NCI-H460 (cell line): ENCODE results near the gene GPS1. TPM values are rescaled to one million over a fixed set of nuclear protein-coding genes. Genes with fewer than 3 reads are reported as not detected.
A peak's percentile ranks its signal among the peaks of the same experiment; 100 is the strongest.

ENCODE experiments used
- DNase-seq: peaks from one replicate; pipeline ENCODE4 v3.0.0-alpha.2; 2016; ENCODE audit warnings: low read depth; ENCODE audit errors: extremely low read depth
- polyA plus RNA-seq: library from polyadenylated mRNA; depleted of rRNA; stranded (reverse); fragments of >200 nt; gene quantifications from 2 replicates; pipeline ENCODE4 v1.2.3, GENCODE V29; 2014; cell fraction: nucleus; rRNA removed
- total RNA-seq: library from RNA; depleted of rRNA; stranded (reverse); fragments of >200 nt; shearing (Covaris generic); gene quantifications from 2 replicates; pipeline ENCODE4 v1.2.3, GENCODE V29; 2014; rRNA removed

The GPS1 gene
- total RNA-seq = 100 and 102 TPM in 2 replicates
- 227 and 252 TPM in 2 replicates for polyA plus RNA-seq

GRCh38 chr17:82051776-82052637, at the start of gene GPS1, which contains the start of gene RFNG:
Gene GPS1 (plus strand): TSS chr17:82051898. CDS start chr17:82051932, 34 bp downstream.
Gene RFNG (minus strand): TSS chr17:82051811. CDS start chr17:82051766, 45 bp downstream.
- no peak for DNase-seq

DNA sequence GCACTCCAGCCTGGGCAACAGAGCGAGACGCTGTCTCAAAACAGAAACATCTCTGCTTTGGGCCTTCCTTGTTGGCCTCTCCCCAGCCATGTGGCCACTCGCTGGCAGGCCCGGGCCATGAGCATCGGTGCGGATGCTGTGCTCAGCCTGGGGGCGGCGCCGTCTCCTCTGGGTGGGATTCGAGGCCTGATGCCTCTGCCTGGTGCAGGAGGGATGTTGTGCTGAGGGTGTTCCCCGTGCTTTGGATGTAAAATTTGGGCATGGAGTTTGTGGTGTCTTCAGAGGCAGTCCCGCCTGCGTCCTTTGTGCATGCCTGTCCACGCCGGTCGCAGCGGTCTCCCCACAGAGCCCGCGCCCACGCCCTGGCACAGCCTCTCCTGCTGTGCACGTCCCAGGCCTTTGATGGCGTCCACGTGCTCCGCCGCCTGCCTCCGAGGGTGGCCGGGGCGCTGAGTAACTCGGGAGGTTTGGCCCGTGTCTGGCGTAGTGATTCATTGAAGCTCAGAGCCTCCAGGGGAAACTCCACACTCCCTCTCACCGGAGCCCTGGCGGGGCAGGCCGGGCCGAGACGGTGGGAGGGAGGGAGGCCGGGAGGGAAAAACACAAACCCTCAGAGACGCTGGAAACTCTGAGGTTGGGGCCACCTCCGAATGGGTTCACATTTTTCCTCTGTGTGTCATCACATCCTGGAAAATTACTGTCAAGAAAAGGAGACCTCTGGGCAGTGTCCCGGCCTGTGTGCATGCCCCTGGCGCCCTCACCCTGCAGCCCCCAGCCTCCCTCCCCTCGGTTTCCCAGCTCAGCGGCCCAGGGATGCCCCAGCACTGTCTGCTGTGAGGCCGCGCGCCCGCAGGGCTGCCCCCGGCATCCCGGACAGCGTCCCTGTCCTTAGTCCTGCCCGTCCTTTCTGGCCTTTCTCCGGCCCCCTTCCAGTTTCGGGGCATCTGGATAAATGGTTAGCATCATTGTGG, 48.0 kb upstream of the GPS1 start:
- DNase-seq = peak; percentile 52

- DNase-seq = no peak
Measured at GRCh38 chr17:82004517-82005455, 46.9 kb upstream of the GPS1 start.

- no peak for DNase-seq
Measured at GRCh38 chr17:82005701-82006348, 45.9 kb upstream of the GPS1 start.

GRCh38 chr17:82006468-82007227, 45.0 kb upstream of the GPS1 start:
- DNase-seq = no peak

DNA sequence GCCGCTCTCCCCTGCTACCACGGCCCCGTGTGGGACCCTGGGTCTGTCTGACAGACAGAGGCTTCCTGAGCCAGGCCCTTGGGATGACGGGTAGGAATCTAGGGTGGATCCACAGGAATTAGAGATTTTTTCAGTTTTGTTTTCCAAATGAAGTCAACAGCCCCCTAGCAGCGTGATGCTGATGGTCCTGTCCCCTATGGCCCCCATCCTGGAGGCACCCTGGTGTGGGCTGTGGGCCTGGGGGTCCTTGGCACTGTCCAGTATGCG, 44.5 kb upstream of the GPS1 start:
- DNase-seq = no peak

GRCh38 chr17:82007495-82008257, 44.0 kb upstream of the GPS1 start:
- no peak for DNase-seq

- no peak for DNase-seq
Measured at GRCh38 chr17:82008258-82008940, 43.3 kb upstream of the GPS1 start.

- no peak for DNase-seq
Measured at GRCh38 chr17:82008941-82009405, 42.7 kb upstream of the GPS1 start.

GRCh38 chr17:82009413-82009812, 42.3 kb upstream of the GPS1 start:
- no peak for DNase-seq

- no peak for DNase-seq
Measured at GRCh38 chr17:82010575-82011525, 40.8 kb upstream of the GPS1 start.

- no peak for DNase-seq
Measured at GRCh38 chr17:82011617-82012187, 40.0 kb upstream of the GPS1 start.

GRCh38 chr17:82012261-82012639, 39.4 kb upstream of the GPS1 start:
- no peak for DNase-seq

GRCh38 chr17:82012640-82013295, 38.9 kb upstream of the GPS1 start:
- no peak for DNase-seq

DNA sequence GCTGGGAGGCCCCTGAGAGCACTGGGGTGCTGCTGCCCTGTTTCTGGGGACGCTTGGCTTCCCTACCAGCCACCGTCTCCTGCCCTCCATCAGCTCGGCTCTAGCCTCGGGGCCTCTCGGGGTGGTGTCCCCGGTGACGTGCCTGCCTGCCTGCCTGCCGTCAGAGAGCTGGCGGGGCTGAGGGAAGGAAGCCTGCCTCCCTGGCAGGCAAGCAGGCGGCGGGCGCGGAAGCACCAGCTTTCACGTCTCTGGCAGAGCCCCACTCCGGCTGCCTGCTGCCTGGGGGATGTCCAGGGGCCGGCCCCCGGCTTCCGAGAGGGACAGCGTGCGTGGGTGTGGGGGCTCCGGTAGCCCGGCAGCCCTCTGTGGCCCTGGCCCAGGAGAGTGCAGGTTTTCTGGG, 38.4 kb upstream of the GPS1 start:
- no peak for DNase-seq
